Endometrium (tissue), 2 donors: ENCODE measurements around the gene ZNF385B.

Experiments used
- FAIRE-seq: peaks from 2 replicates; lab custom pipeline; 2012; peaks lifted over from hg19 to GRCh38; lab: Jason Lieb, UNC
- donor health status: control.
- donor health status: control.

The ZNF385B gene

GRCh38 chr2:179744401-179744800, 117.0 kb downstream of the ZNF385B start:
- no peak for FAIRE-seq

DNA sequence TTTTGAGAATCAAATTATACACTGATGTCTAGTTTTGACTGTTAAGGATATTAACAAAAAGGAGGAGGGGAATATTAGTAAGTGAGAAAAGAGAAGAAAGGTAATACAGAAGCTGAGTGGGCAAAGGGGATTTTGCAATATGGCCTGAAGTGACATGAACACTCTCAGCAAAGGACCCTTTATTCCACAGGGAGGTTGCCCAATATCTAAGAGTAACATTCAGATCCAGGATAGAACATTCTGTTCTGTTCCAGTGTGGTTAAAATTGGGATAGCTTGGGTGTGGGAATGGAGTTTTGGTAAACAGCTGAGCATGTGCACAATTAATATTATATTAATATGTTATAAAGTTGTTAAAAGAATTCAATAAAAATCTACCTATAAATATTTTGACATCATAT, 120.1 kb downstream of the ZNF385B start:
- no peak for FAIRE-seq

DNA sequence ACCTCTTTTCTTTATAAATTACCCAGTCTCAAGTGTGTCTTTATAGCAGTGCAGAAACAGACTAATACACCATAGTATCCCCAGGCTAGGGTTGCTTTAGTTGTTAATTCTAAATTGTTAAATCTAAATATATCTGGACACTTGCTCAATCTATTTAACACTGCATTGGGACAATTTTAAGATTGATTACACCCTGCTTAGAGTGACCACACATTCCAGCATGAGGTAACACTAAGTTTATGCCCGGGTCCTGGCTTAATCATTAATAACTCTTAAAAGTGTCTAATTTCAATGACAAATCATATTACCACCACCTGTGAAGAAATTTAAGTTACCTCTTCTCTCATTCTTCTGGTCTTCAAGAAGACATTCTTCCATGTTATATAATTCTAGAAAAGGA, 131.4 kb downstream of the ZNF385B start:
- FAIRE-seq: no peak

- FAIRE-seq: no peak
Measured at GRCh38 chr2:179726461-179727180, 134.8 kb downstream of the ZNF385B start.

DNA sequence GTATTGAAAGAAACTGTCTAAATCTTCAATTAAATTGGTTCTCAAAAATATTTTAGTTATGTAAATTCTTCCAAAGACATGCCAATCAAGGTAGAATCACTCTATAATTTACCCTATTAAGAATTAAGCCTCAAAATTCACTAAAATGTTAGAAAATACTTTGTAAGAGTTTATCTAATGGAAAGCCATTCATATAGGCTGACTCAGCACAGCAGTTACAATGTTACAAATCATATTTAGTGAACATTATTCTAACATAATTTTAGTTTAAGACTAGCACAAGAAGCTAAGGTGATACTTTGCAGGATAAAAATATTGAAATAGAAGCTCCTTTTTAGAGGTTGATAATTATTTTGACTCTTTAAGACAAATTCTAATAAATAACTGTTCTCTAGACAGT, 137.0 kb downstream of the ZNF385B start:
- FAIRE-seq: no peak

- no peak for FAIRE-seq
Measured at GRCh38 chr2:179720173-179720772, 141.1 kb downstream of the ZNF385B start.

GRCh38 chr2:179715871-179716270, 145.5 kb downstream of the ZNF385B start:
- FAIRE-seq: no peak

DNA sequence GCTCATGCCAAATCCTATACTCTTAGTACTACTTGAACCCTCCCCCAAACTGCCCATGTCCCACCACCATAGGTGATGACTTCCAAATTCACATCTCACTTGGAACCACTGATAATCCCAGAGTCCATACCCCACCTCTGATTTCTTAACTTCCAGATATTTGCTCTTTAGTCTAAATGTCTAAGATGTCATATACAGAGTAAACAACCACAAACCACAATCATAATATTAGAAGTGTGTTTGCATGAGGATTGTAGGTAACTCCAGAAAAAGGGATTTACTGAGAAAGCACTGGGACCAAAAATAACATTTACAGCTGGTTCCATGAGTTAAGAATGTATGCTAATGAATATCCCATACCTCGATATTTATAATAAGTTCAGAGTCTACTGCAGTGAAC, 146.2 kb downstream of the ZNF385B start:
- no peak for FAIRE-seq

GRCh38 chr2:179712825-179713224, 148.6 kb downstream of the ZNF385B start:
- FAIRE-seq: no peak

DNA sequence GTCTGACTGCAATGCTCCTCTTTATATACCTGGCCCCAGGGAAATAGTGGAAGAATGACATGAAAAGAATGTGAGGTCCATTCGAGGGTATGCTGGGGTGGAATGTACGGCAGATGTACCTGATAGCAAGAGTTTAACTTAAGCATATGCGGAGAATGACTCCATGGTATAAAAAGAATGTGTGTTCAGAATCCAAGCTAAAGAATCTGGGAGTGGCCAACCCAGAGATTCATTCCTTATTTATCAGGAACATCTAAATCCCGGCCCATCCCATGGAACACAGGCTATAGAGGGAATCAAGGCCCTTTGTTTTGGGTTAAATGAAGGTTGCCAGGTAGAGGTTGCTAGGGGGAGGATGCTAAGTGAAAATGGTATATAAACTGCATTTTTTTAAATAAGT, 150.0 kb downstream of the ZNF385B start:
- no peak for FAIRE-seq

DNA sequence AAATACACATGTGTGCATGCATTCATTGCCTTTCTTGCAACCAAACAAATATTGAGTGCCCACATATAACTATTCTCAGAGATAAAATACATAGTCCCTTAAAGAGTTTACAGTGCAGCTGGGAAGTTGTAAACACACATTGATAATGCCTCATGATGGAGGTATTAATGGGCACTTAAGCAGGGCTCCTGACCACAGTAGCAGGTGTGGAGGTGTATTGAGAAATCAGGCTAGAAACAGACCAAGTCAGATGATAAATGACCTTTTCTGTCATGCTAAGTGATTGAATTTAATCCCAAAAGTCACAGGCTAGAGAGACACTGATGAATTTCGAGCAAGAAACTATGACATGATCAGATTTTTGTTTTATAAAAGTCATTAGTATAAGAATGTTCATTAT, 157.7 kb downstream of the ZNF385B start:
- no peak for FAIRE-seq

GRCh38 chr2:179702912-179703311, 158.5 kb downstream of the ZNF385B start:
- no peak for FAIRE-seq

DNA sequence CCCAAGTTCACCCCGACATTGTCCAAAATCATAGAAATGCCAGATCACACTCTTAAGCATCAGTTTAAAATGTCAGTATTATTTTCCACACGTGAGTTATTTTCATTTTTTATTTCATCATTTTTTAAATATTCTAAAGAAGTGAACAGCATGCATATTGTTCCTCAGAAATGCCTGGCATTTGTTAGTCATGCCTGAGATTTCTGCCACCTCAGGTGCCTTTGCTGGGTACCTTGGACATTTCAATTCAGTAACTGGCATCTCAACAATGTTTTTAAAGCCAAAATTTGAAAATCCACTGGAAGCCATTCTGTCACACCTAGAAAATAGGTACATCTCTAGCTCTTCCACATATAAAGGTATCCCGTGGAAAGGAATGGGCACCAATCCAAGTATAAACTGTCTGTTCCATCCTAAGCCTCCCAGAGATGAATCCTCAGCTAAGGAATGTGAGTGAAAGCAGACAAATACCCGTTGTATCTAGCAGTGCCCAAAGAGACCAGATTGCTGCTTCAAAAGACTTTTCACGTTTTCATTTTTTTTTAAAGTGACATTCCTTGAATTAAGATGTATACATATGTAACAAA, 159.8 kb downstream of the ZNF385B start:
- FAIRE-seq: no peak

GRCh38 chr2:179695486-179695885, 165.9 kb downstream of the ZNF385B start:
- FAIRE-seq: no peak

DNA sequence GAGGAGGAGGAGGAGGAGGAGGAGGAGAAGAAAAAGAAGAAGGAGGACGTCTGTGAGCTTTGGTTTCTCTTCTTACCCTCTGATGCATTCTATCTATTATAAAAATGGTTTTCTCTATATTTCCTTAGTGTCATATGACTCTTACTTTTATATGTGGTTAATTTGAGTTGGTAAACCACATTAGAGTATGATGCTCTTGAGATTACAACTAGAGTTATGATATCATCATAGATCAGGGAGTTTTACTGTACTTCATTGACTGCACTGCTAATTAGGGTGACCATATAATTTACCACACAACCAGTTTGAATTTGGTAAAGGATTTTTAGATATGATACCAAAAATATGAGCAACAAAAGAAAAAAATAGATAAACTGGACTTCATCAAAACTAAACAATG, 166.4 kb downstream of the ZNF385B start:
- FAIRE-seq: no peak

GRCh38 chr2:179692610-179693009, 168.8 kb downstream of the ZNF385B start:
- FAIRE-seq: no peak

DNA sequence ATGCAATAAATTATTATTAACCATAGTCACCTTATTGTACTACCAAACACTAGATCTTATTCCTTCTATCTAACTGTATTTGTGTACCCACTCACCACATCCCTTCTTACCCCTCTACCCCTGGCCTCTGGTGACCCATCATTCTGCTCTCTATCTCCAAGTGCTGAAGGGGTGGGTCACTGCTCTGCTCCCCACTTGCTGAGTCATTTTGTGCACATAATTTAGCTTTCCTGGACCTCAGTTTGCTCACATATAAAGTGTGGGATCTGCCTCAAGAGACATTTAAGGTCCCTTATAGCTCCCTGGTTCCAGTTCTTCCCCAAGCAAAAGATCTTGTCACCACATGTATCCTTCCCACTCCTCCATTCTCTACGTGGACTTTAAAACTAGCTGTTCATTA, 169.4 kb downstream of the ZNF385B start:
- FAIRE-seq: no peak

- FAIRE-seq: no peak
Measured at GRCh38 chr2:179691235-179691634, 170.2 kb downstream of the ZNF385B start.

DNA sequence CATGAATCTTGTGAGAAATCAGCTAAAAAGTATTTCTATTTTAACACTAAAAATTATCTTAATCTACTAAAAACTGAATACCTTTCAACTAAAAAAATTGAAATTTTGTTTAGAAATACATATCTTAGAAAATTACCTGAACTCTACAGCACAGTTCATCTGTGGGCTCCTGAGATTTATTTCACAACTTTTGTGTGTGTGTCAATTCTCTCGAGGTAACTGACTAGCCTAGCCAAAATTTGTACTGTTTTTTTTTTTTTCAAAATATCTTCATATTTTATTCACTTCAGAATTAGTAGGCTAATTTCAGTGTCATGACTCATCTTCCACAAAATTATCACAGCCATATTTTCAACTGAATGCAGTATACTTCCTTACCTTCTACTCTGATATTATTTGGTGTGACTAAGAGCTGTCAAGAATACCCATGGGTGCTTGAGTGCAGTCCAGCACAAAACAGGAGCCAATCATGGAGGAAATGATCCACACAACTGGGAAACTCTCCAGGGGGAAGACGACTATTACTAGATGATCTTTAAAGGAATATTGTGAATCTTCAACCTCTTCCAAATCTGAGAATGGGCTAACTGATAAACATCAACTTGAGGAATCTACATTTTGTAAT, 174.6 kb downstream of the ZNF385B start:
- no peak for FAIRE-seq

DNA sequence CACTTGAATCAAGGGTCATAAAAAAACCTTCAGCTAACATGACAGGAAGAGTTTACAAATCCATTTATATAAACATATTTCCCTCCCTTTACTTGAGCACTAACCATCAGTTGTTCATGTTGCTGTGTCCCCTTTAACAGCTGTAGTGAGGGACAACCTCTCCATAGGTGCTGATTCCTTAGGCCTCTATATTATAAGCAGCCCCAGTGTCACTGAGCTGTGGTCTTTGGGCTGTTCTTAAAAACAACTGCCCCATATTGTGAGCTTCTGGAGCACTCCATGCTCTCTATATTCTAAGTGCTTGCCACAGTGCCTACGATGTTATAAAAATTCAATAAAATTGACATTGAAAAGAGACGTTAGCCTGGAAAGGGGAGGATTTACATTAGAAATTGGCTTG, 175.3 kb downstream of the ZNF385B start:
- FAIRE-seq: no peak

DNA sequence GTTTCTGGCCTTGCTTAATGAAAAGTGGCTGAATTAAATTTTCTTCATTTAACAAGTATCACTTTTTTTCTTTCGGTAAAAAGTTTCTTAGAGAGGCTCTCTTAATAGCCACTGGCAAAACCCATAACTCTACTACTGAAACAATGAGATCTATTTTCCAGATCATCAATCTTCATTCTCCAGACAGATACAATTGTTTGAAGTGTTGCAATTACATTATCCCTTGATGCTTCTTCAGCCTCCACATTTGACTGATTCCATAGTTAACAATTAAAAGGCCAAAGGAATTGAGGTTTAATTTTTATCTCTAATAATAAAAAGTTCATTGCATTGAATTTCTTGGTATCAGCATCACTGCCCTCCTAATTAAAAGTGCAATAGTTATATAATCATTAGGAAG, 176.3 kb downstream of the ZNF385B start:
- FAIRE-seq: no peak

DNA sequence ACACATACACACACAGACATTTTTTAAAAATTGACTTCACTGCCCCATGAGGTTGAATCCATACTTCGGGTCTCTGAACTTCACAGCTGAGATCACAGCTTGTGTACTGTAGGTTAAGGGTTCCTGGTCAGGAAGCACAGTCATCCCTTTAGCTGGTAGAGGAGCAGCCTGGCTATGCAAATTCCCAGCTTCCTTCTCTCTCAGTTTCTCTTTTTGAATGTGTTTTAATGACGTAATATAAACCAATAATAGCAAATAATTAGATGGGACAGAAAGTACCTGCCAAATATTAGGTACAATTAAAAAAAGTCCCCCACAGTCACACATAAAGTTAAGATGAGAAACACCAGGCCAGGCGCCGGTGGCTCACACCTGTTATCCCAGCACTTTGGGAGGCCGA, 178.7 kb downstream of the ZNF385B start:
- FAIRE-seq: no peak

DNA sequence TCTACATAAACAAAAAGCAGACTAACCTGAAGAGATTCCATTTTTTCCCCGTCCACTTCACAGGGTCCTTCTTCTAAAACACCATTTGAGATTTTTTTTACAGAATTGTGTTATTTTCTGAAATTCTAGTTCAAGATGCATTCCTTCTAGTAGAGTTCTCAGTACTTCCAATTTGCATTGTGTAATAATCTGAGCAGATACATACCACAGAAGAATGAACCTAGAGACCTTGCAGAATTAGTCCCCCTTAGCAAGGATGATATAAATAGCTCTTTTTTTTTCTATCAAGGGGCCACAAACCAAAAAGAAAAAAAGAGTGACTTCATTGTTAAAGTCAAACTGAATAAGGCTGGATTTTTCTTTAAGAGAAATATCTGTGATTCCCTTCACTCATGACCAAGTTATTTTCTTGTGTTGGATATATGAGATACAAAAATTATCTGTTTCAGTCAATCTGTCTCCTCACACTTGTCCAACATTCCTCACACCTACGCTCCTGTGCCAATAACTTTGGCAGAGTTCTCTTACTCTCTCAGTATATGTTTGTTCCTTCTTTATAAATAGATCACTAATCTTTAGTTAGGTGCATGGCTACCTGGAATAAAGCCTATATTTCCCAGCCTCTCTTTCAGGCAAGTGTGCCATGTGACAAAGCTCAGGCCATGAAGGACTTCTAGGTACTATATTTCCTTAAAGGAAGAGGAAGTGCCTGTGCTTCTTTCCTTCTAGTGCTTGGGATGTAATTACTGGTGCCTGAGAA, 183.5 kb downstream of the ZNF385B start:
- FAIRE-seq: no peak
